Heart right ventricle (tissue), 16 donors: Measurements from ENCODE around the gene KRT86. TPM values are rescaled to one million over a fixed set of nuclear protein-coding genes. Genes with fewer than 3 reads are reported as not detected.

Experiments
- ATAC-seq, 8 donors: fragments of 200-7000 bp; cut with Tn5 transposase; one replicate each; pipeline ENCODE4 v1.9.1; 2020; ENCODE audit warnings: mild to moderate bottlenecking in 8 of 8, moderate library complexity in 8 of 8, moderate number of reproducible peaks in 1 of 8
- DNase-seq, 2 donors: peaks; one replicate each; pipeline ENCODE4 v3.0.0-alpha.2; 2020
- H3K27ac ChIP-seq, 10 donors: fragments of 200-600 bp; sonication (generic) in 2 of 10; one replicate each; pipeline versions ENCODE4 v1.5.0 to v1.8.0; 2020 to 2022; ENCODE audit warnings: mild to moderate bottlenecking in 3 of 10
- H3K27me3 ChIP-seq, 7 donors: fragments of 200-600 bp; one replicate each; pipeline ENCODE4 v1.8.0; 2021 to 2022; ENCODE audit warnings: mild to moderate bottlenecking in 2 of 7
- H3K36me3 ChIP-seq, 9 donors: fragments of 200-600 bp; sonication (generic) in 1 of 9; one replicate each; pipeline versions ENCODE4 v1.5.0 to v1.8.0; 2020 to 2022; ENCODE audit warnings: mild to moderate bottlenecking in 2 of 9
- H3K4me1 ChIP-seq, 9 donors: fragments of 200-600 bp; sonication (generic) in 1 of 9; one replicate each; pipeline versions ENCODE4 v1.5.0 to v1.8.0; 2020 to 2022; ENCODE audit warnings: mild to moderate bottlenecking in 4 of 9
- H3K4me3 ChIP-seq, 10 donors: fragments of 200-600 bp; sonication (generic) in 2 of 10; one replicate each; pipeline versions ENCODE4 v1.5.0 to v1.8.0; 2020 to 2022; ENCODE audit warnings: mild to moderate bottlenecking in 7 of 10, moderate library complexity in 2 of 10
- H3K9me3 ChIP-seq, 11 donors: fragments of 200-600 bp in 10 of 11; sonication (generic) in 2 of 11; one replicate each; pipeline versions ENCODE4 v1.5.0 to v1.8.0; 2013 to 2022; ENCODE audit warnings: mild to moderate bottlenecking in 2 of 11, control low read depth in 1 of 11, moderate library complexity in 1 of 11
- CTCF ChIP-seq, 9 donors: fragments of 200-600 bp; sonication (generic) in 2 of 9; IDR thresholded peaks; one replicate each; pipeline versions ENCODE4 v1.5.0 to v1.8.0; 2021 to 2022; ENCODE audit warnings: antibody characterized with exemption in 9 of 9, mild to moderate bottlenecking in 5 of 9, moderate library complexity in 1 of 9
- WGBS, 2 donors: extraction: QIAGEN DNeasy Blood & Tissue Kit; methylation state at CpG; one replicate each; pipeline ENCODE4 v1.1.7; 2013; ENCODE audit warnings: inconsistent platforms in 1 of 2; 5-methylcytosine and 5-hydroxymethylcytosine counted together
- intact Hi-C, 10 donors: fragments of 100-400 bp; cut with DNase I; formaldehyde crosslinking; loops; one replicate each; pipeline versions ENCODE4 v1.11.1 to v1.14.2; 2022
- polyA plus RNA-seq, 2 donors: library from polyadenylated mRNA; stranded (reverse); fragments of 200-250 nt; gene quantifications; one replicate each; pipeline ENCODE4 v1.2.3, GENCODE V29; 2013
- total RNA-seq, 10 donors: library from RNA; stranded (reverse); fragmentation: NEBNext Ultra II Directional in 3 of 10; extraction: Animal tissue kit (Norgen Biotek cat#: 25700) in 3 of 10; gene quantifications; one replicate each; pipeline versions ENCODE4 v1.2.1 to v1.2.4, GENCODE V29; 2021 to 2023
- donor health status: Arrhythmogenic right ventricular cardiomyopathy.
- donor health status: ischemic (EF 13 %, LVEDD 7.1; RV severe dilation, severe dysfunction).
- donor health status: healthy with polysubstance abuse.
- donor health status: DM: no; HTN: yes; CAD: no.
- donor health status: DM: no; HTN: no; CAD: no.
- donor health status: ischemic (EF 25% LVEDD 6.9; RV normal size, moderate dysfunction).
- donor health status: ischemic (EF 25% LVEDD 5.7; RV mildly dilated, moderate dysfunction).
- donor health status: healthy.
- donor health status: DM: yes; HTN: yes; CAD: no.
- donor health status: Ischemic cardiomyopathy.
- donor health status: ischemic (EF 35%, LVEDD 5.7; RV mildly dilated, moderate dysfunction).
- donor health status: nonischemic (EF 11% LVEDD 7.7; RV severe dilation, severe dysfunction).
- donor health status: DM: yes; HTN: yes; CAD: no.
- donor health status: PGD.
- donor health status: ischemic (EF 29% LVEDD 5.4; RV normal size, mild dysfunction).
- donor health status: nonischemic (EF 23%, LVEDD 6.1; RV moderate dilation, normal function).

The KRT86 gene
- total and polyA plus RNA-seq, 12 donors = 0.01 to 0.19 TPM; not detected in 10

- H3K27me3 ChIP-seq = peaks cover 0 to 51% (median 35%) of the 10 kb centered on the region in 7 donors
- H3K4me1 ChIP-seq = peaks cover 0 to 6% (median 0%) of the 10 kb centered on the region in 9 donors
- H3K36me3 ChIP-seq = no peaks in the 10 kb centered on the region
- no peak overlapping the region for H3K4me3 ChIP-seq
- DNase-seq (no peak), ATAC-seq (no peak)
- no peaks in the 10 kb centered on the region for H3K9me3 ChIP-seq
- 19 to 20% methylated on average over 5 of the region's 5 CpGs for WGBS, 2 donors
- intact Hi-C loops = loop anchor here in 1 of 10 donors (1.0 kb wide), 1 partner anchor 29 kb away; no protein-coding TSS in a partner anchor
- no peak overlapping the region for H3K27ac ChIP-seq
- TF ChIP-seq CTCF (IDR thresholded peaks at IDR 0.05) = no peak
Measured at GRCh38 chr12:52354200-52354599, 79.8 kb downstream of the KRT86 start.

GRCh38 chr12:52355176-52355575 is 80.7 kb downstream of the KRT86 start:
- DNase-seq = no peak
- Histone ChIP-seq H3K4me3 (no peak overlapping the region), H3K9me3 (no peaks in the 10 kb centered on the region), H3K27me3 (peaks cover 0 to 51% (median 36%) of the 10 kb centered on the region in 7 donors), H3K4me1 (peaks cover 0 to 6% (median 0%) of the 10 kb centered on the region in 9 donors), H3K27ac (no peak overlapping the region), H3K36me3 (no peaks in the 10 kb centered on the region)
- no peak for ATAC-seq
- no peak for TF ChIP-seq CTCF (IDR thresholded peaks at IDR 0.05)
- WGBS, 2 donors = 91 to 93% methylated on average over 8 of the region's 8 CpGs
- intact Hi-C loops = no loop called here

- H3K36me3 ChIP-seq = no peaks in the 10 kb centered on the region
- H3K4me3 ChIP-seq = no peak overlapping the region
- no peak for TF ChIP-seq CTCF (IDR thresholded peaks at IDR 0.05)
- intact Hi-C loops = no loop called here
- H3K9me3 ChIP-seq = no peaks in the 10 kb centered on the region
- peaks cover 0 to 51% (median 34%) of the 10 kb centered on the region in 7 donors for H3K27me3 ChIP-seq
- no peak overlapping the region for H3K27ac ChIP-seq
- no peak for ATAC-seq
- WGBS, 2 donors = 88 to 93% methylated on average over 55 to 56 of the region's 56 CpGs
- DNase-seq = no peak
- peaks cover 0 to 6% (median 0%) of the 10 kb centered on the region in 9 donors for H3K4me1 ChIP-seq
Measured at GRCh38 chr12:52356031-52356761, 81.8 kb downstream of the KRT86 start.

- ATAC-seq (no peak), DNase-seq (no peak)
- H3K4me1 ChIP-seq = peaks cover 0 to 3% (median 0%) of the 10 kb centered on the region in 9 donors
- H3K27ac ChIP-seq = no peak overlapping the region
- no peak overlapping the region for H3K4me3 ChIP-seq
- 88 to 90% methylated on average over 20 of the region's 20 CpGs for WGBS, 2 donors
- no peaks in the 10 kb centered on the region for H3K9me3 ChIP-seq
- H3K27me3 ChIP-seq = peaks cover 0 to 48% (median 34%) of the 10 kb centered on the region in 7 donors
- intact Hi-C loops = no loop called here
- no peak for TF ChIP-seq CTCF (IDR thresholded peaks at IDR 0.05)
- no peaks in the 10 kb centered on the region for H3K36me3 ChIP-seq
Measured at GRCh38 chr12:52356762-52357580, 82.5 kb downstream of the KRT86 start.

Other genes starting within 250 kb of the KRT86 start
- 100 to 1,000 TPM in 6 of 10 donors, 10 to 100 TPM in 4; 34.6 to 588 (median 105) TPM for gene NR4A1, start 223.2 kb upstream of the KRT86 start, total RNA-seq
- gene NR4A1, start 223.2 kb upstream of the KRT86 start, polyA plus RNA-seq = 10 to 100 TPM; 53.2 to 83.0 TPM
- gene ATG101, start 204.7 kb upstream of the KRT86 start, total RNA-seq = 10 to 100 TPM; 17.5 to 31.8 (median 22.2) TPM
- 10 to 100 TPM; 14.6 to 90.2 TPM for gene ATG101, start 204.7 kb upstream of the KRT86 start, polyA plus RNA-seq
- gene SMIM41, start 194.9 kb upstream of the KRT86 start, total RNA-seq = under 1 TPM in 3 of 10 donors, not detected in 7; 0.19 to 0.52 (median 0.26) TPM
- gene SMIM41, start 194.9 kb upstream of the KRT86 start, polyA plus RNA-seq = under 1 TPM in 1 of 2 donors, not detected in 1; 0.29 TPM
- gene KRT80, start 82.6 kb upstream of the KRT86 start, total RNA-seq = under 1 TPM in 9 of 10 donors, not detected in 1; 0.07 to 0.79 (median 0.16) TPM
- gene KRT80, start 82.6 kb upstream of the KRT86 start, polyA plus RNA-seq = under 1 TPM; 0.07 to 0.32 TPM
- gene KRT7, start 41.4 kb upstream of the KRT86 start, total RNA-seq = 10 to 100 TPM in 1 of 10 donors, 1 to 10 TPM in 4, under 1 TPM in 2, not detected in 3; 0.59 to 10.8 (median 2.3) TPM
- 1 to 10 TPM in 1 of 2 donors, under 1 TPM in 1; 0.88 to 1.4 TPM for gene KRT7, start 41.4 kb upstream of the KRT86 start, polyA plus RNA-seq
- not detected for gene KRT81, start 16.9 kb downstream of the KRT86 start, total RNA-seq
- gene KRT81, start 16.9 kb downstream of the KRT86 start, polyA plus RNA-seq = not detected
- not detected for gene KRT83, start 46.8 kb downstream of the KRT86 start, total RNA-seq
- gene KRT83, start 46.8 kb downstream of the KRT86 start, polyA plus RNA-seq = not detected
- not detected for gene KRT85, start 92.8 kb downstream of the KRT86 start, total RNA-seq
- gene KRT85, start 92.8 kb downstream of the KRT86 start, polyA plus RNA-seq = not detected
- not detected for gene KRT84, start 111.0 kb downstream of the KRT86 start, total RNA-seq
- gene KRT84, start 111.0 kb downstream of the KRT86 start, polyA plus RNA-seq = not detected
- gene KRT82, start 131.7 kb downstream of the KRT86 start, total RNA-seq = not detected
- gene KRT82, start 131.7 kb downstream of the KRT86 start, polyA plus RNA-seq = not detected
- not detected for gene KRT75, start 159.7 kb downstream of the KRT86 start, total RNA-seq
- gene KRT75, start 159.7 kb downstream of the KRT86 start, polyA plus RNA-seq = not detected
- not detected for gene KRT6B, start 177.5 kb downstream of the KRT86 start, total RNA-seq
- gene KRT6B, start 177.5 kb downstream of the KRT86 start, polyA plus RNA-seq = under 1 TPM in 1 of 2 donors, not detected in 1; 0.06 TPM
- gene KRT6C, start 199.2 kb downstream of the KRT86 start, total RNA-seq = not detected
- under 1 TPM in 1 of 2 donors, not detected in 1; 0.06 TPM for gene KRT6C, start 199.2 kb downstream of the KRT86 start, polyA plus RNA-seq
- gene KRT6A, start 218.6 kb downstream of the KRT86 start, total RNA-seq = under 1 TPM in 1 of 10 donors, not detected in 9; 0.21 TPM
- 1 to 10 TPM in 1 of 2 donors, not detected in 1; 1.1 TPM for gene KRT6A, start 218.6 kb downstream of the KRT86 start, polyA plus RNA-seq
- gene KRT5, start 245.7 kb downstream of the KRT86 start, total RNA-seq = 1 to 10 TPM in 1 of 10 donors, under 1 TPM in 2, not detected in 7; 0.25 to 1.5 (median 0.45) TPM
- under 1 TPM in 1 of 2 donors, not detected in 1; 0.90 TPM for gene KRT5, start 245.7 kb downstream of the KRT86 start, polyA plus RNA-seq